GM19397 (cell line): ENCODE data around the gene LAMA4.

Experiments
- ATAC-seq: cut with Tn5 transposase; IDR thresholded peaks from one replicate; pipeline ENCODE4 v1.9.1; 2021; ENCODE audit warnings: mild to moderate bottlenecking, moderate library complexity; ENCODE audit not compliant: unreplicated experiment

Gene LAMA4

GRCh38 chr6:112245511-112246203 is 8.7 kb downstream of the LAMA4 start:
- no peak for ATAC-seq

GRCh38 chr6:112243861-112244827 is 10.2 kb downstream of the LAMA4 start:
- no peak for ATAC-seq

GRCh38 chr6:112241820-112242429 is 12.4 kb downstream of the LAMA4 start:
- ATAC-seq: no peak

DNA sequence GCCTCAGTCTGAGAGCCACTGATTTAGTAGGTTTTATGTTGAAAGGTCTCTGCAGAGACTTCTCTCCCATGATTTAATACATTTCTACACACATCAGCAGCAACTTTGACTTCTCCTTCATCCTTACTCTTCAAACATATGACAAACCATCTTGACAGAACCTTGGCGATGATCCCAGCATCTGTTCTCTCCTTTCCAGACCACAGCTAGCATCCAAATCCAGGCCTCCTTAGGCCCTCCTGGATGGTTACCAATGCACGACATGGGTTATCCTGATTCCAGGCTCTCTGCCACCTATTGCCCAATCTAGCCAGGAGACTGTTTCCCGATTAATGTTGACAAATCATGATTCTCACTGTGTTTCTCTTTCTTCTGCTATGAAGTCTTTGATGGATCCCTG is 16.8 kb downstream of the LAMA4 start:
- no peak for ATAC-seq

- ATAC-seq: no peak
These were observed 17.3 kb downstream of the LAMA4 start for GRCh38 chr6:112237066-112237465.

- ATAC-seq: no peak
These were observed 18.4 kb downstream of the LAMA4 start for GRCh38 chr6:112235956-112236355.

DNA sequence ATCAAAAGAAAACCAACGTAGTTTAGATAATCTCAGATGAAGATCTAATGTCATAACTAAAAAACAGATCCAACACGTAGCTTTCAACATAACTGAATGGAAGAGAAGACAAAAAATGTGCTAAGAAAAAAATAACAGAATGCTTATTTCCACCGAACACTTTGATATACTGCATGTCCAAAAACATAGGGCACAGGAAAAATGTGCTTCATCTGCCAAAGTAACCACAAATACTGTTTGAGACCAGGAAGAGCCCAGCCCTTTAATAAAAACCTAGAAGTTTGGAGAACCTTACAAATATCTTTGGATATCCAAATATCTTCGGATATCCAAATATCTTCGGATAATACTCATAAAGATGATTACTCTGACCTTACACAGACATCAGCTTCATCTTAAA is 19.8 kb downstream of the LAMA4 start:
- no peak for ATAC-seq

- no peak for ATAC-seq
These were observed 20.5 kb downstream of the LAMA4 start for GRCh38 chr6:112233847-112234246.

- ATAC-seq: no peak
These were observed 21.5 kb downstream of the LAMA4 start for GRCh38 chr6:112232845-112233256.

DNA sequence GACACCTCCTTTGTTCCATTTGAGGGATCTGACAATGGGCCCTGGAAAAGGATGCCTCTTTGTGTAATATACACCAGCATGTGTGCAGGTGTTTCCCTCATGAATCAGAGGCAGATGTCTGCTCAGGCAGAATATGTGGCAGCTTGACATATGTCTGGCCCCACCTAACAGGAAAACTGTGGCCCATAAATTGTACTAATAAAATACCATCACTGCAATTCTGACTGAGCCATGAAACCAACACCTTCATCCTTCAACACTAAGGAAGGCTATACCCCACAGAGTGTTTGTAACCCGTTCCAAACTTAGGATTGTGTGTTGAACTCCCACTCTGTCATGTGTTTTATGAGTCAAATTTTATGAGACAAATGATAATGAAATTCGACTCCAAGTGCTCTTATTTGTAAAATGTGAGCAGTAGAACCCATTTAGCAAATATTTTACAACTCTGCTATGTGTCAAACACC is 22.7 kb downstream of the LAMA4 start:
- ATAC-seq: no peak

DNA sequence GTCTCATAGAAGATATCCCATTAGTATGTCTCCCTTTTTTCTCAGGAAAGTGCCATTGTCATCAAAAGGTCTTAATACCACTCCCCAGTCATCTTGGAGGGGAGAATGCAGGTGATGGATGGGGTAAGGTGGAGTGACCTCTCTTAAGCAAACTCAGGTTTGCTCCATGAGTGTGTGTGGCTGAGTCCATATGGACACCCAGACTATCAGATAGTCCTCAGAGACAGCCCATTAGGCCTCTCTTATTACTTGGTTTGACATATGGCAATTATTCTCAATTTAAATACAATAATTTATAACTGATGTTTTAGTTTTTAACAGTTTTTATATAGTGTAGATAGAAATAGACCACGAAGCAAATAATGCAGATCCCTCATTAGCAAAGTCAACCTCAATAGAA is 23.2 kb downstream of the LAMA4 start:
- ATAC-seq: no peak

- ATAC-seq: no peak
These were observed 25.7 kb downstream of the LAMA4 start for GRCh38 chr6:112228480-112229332.

GRCh38 chr6:112227992-112228391 is 26.4 kb downstream of the LAMA4 start:
- no peak for ATAC-seq

GRCh38 chr6:112227411-112227810 is 27.0 kb downstream of the LAMA4 start:
- no peak for ATAC-seq

DNA sequence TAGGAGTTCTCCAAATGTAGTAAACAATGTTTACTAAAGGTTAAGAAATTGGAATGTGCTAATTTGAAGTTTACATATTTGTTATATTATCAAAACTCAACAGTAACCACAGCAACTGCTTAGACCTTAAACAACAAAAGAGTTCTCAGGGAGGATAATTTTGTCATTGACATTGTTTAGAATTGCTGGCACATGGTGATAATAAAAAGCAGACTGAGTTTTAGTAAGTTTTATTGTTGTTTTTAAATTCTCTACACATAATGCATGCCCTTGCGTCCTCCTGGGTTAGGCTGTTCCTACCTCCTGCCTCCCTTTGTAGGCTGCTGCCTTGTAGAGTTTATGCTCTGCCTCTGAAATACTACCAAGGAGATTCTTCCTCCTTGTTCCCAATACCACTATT is 28.7 kb downstream of the LAMA4 start:
- ATAC-seq: no peak

GRCh38 chr6:112224088-112224487 is 30.3 kb downstream of the LAMA4 start:
- ATAC-seq: no peak

DNA sequence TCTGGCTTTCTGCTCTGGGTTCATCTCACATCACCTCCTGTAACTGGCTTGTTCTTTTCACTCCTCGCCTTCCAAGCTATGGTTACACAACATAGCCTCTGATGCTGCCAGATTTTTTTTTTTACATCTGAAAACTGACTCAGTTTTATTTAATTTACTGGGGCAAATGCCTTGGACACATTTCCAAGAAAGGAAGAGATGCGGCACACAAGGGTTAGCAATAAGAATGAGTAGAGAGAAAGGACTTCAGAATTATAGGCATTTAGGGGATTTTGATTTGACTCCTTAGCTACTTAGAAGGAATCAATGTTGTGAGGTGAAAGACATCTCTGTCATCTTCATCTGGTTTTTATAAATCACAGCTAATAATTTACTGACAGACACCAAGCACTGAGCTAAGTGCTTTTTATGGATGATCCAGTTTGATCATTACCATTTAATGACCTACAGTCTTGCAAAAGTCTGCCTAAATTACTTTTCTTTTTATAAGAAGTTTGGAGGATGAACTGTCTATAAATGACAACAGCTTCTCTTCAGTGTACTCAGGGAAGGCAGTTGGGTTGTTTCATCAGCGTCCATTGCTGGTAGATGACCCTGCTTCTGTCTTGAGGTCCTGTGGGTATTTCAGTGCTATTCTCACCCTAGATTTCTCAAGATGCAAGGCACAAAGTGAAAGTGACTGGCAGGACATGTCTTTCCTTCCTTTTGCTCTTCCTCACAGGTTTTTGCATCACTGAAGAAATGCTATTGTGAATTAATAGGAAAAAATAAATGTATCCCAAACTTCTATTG is 31.1 kb downstream of the LAMA4 start:
- ATAC-seq: no peak

DNA sequence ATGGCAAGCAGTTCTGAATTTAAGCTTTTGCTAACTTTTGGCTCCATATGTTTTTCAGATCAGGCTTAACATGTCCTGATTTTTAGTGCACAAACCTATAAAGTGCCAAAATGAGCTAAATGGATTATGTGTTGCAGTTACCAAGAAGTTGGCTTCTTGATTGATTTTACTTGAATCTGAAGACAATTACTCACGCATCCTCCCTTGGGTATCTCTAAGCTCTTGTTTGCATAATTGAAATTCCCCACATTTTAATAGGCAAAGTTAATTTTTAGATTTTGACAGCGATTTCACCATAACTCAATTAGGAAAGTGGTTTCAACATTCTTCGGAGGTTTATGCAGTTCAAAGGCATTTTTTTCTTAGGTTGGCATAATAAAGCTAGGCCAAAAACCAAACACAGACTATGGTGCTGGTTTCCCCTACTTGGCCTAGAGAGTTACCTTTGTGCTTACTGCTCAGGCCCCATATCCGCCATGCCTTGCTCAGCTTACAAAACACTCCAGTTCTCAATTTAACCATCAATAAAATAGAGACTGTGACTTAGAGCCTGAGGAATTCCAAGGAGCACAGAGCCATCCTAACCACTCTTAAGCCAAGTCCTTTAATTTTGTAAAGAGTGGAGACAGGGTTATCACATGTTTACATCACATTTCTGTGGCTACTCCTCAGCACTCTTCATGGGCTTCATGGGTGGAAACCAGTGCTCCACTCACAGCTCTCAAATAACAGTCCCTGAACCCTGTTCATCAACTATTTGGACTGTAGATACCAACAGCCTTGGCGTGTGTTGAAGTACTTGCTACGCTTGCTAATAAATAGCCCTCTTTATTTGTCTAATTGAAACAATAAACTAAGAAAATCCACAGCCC is 32.1 kb downstream of the LAMA4 start:
- no peak for ATAC-seq

DNA sequence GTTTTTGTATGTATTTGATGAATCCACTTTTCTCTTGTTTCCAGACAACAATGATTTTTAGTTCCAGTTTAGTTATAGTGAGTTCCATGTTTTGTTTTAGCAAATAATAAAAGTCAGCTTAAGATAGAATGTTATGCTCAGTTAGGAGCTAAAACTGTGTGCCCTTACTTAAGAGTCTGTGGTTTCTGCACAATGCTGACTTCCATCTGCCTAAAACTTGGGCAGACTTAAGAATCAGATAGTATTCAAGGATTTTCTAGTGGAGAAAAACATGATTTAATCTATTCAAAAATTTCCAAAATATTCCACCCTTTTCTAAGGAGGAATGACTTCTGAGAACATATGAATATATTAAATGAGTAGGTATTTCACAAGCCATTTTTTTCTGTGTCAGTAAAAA is 32.8 kb downstream of the LAMA4 start:
- no peak for ATAC-seq
